ENCODE results near the gene TM2D3. TPM values are rescaled to one million over a fixed set of nuclear protein-coding genes. Genes with fewer than 3 reads are reported as not detected.

The TM2D3 gene
- total RNA-seq, 1 experiment from 2014 or later, result 35.2 TPM

DNA sequence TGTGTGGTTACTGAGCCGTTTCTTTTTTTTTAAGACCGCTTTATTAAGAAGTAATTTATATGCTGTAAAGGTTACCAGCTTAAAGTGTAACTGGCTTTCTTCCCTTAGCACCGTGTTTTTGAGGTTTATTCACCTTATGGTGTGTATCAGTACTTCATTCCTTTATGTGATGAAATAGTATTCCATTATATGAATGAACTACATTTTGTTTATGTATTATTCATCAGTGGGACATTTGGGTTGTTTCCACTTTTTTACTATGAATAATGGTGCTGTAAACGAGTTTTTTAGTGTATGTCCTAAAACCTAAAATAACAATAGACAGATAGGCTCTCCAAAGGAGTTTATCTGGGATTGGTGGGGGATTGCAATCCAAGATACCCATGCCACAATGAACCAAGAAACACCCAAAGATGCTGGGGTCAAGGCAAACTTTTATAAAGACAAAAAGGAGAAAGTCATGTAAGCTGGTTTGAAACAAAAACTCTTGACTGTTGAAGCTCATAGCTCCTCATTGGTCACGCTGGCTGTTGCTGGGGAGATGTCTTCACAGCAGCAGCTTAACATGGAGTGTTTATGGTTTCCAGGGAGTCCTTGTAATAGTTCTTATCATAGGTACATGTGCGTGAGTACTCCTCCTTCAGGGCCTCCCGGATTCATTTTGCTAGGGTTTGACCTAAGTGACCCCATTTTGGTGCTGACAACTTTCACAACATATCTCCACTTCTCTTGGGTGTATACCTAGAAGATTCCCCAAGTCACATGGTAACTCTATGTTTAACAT lies 16.0 kb downstream of the TM2D3 start:
- no peaks in the 10 kb centered on the region for H3K9me2 ChIP-seq (ENCODE audit: insufficient read depth)
- no peak overlapping the region for H3K4me2 ChIP-seq (ENCODE audit: low read length)
- H3K9me3 ChIP-seq (ENCODE audit: control insufficient read depth in 1 of 2, insufficient read depth in 1 of 2, low read depth in 1 of 2, low read length in 2 of 2), result no peaks in the 10 kb centered on the region
- peaks cover 0 to 7% of the 10 kb centered on the region in 2 experiments; a peak in 2 of 4 replicates for H3K4me1 ChIP-seq (ENCODE audit: control insufficient read depth in 1 of 2, insufficient read depth in 2 of 2, low read length in 2 of 2)
- no peak overlapping the region for H3K27ac ChIP-seq (ENCODE audit: low read depth, low read length)
- H4K20me1 ChIP-seq (ENCODE audit: insufficient read depth), result peaks cover 5% of the 10 kb centered on the region; the same call in 1 of the 2 replicates
- H2AFZ ChIP-seq (ENCODE audit: low read depth, low read length, poor library complexity, severe bottlenecking), result no peak overlapping the region
- H3K36me3 ChIP-seq (ENCODE audit: control insufficient read depth in 1 of 2, insufficient read depth in 2 of 2, low read length in 2 of 2), result peaks cover 2 to 14% of the 10 kb centered on the region in 2 experiments; a peak in 1 of 4 replicates
- H3K9ac ChIP-seq (ENCODE audit: low read length), result no peak overlapping the region
- CTCF ChIA-PET, result no interaction called here
- POLR2A ChIA-PET, result no interaction called here
- ATAC-seq (no peak), DNase-seq (ENCODE audit: low read depth, low spot score) (no peak)
- TF ChIP-seq EZH2phosphoT487 (IDR thresholded peaks at IDR 0.05; ENCODE audit: borderline replicate concordance) (no peak), TCF7L2 (IDR thresholded peaks at IDR 0.05; ENCODE audit: borderline replicate concordance, extremely low read depth, insufficient read depth, insufficient read length) (no peak), EGR1 (IDR thresholded peaks at IDR 0.05; ENCODE audit: low read depth) (no peak), RAD21 (IDR thresholded peaks at IDR 0.05; ENCODE audit: low read depth) (no peak)
- TF ChIP-seq, protein P1, sequence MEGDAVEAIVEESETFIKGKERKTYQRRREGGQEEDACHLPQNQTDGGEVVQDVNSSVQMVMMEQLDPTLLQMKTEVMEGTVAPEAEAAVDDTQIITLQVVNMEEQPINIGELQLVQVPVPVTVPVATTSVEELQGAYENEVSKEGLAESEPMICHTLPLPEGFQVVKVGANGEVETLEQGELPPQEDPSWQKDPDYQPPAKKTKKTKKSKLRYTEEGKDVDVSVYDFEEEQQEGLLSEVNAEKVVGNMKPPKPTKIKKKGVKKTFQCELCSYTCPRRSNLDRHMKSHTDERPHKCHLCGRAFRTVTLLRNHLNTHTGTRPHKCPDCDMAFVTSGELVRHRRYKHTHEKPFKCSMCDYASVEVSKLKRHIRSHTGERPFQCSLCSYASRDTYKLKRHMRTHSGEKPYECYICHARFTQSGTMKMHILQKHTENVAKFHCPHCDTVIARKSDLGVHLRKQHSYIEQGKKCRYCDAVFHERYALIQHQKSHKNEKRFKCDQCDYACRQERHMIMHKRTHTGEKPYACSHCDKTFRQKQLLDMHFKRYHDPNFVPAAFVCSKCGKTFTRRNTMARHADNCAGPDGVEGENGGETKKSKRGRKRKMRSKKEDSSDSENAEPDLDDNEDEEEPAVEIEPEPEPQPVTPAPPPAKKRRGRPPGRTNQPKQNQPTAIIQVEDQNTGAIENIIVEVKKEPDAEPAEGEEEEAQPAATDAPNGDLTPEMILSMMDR (IDR thresholded peaks at IDR 0.05 in 2 of 3, conservative IDR thresholded peaks at IDR 0.05 in 1 of 3; ENCODE audit: borderline replicate concordance in 1 of 3, insufficient read depth in 1 of 3, low read depth in 2 of 3, low read length in 2 of 3), result no peak
- TF ChIP-seq, protein P2, sequence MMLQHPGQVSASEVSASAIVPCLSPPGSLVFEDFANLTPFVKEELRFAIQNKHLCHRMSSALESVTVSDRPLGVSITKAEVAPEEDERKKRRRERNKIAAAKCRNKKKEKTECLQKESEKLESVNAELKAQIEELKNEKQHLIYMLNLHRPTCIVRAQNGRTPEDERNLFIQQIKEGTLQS (IDR thresholded peaks at IDR 0.05), result no peak
- TF ChIP-seq, protein P3, sequence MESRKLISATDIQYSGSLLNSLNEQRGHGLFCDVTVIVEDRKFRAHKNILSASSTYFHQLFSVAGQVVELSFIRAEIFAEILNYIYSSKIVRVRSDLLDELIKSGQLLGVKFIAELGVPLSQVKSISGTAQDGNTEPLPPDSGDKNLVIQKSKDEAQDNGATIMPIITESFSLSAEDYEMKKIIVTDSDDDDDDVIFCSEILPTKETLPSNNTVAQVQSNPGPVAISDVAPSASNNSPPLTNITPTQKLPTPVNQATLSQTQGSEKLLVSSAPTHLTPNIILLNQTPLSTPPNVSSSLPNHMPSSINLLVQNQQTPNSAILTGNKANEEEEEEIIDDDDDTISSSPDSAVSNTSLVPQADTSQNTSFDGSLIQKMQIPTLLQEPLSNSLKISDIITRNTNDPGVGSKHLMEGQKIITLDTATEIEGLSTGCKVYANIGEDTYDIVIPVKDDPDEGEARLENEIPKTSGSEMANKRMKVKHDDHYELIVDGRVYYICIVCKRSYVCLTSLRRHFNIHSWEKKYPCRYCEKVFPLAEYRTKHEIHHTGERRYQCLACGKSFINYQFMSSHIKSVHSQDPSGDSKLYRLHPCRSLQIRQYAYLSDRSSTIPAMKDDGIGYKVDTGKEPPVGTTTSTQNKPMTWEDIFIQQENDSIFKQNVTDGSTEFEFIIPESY (IDR thresholded peaks at IDR 0.05; ENCODE audit: extremely low read depth, insufficient replicate concordance, low read length), result no peak
- H3K27me3 ChIP-seq (ENCODE audit: insufficient read depth, low read length), result no peaks in the 10 kb centered on the region
- RAD21 ChIA-PET (ENCODE audit: low non-redundant PET in 1 of 2, low total read pairs in 2 of 2, uncharacterized antibody in 2 of 2, unreplicated experiment in 2 of 2), result no interaction called here
- no TSS peak for BruUV-seq (replicated peaks)
- intact Hi-C loops (cut with micrococcal nuclease), result no loop called here
- H3K79me2 ChIP-seq (ENCODE audit: insufficient read depth, low read length), result peaks cover 8% of the 10 kb centered on the region; the same call in 1 of the 2 replicates
- H3K4me3 ChIP-seq (replicated peaks in 1 of 2; ENCODE audit: low read depth in 1 of 2, low read length in 2 of 2), result no peak overlapping the region

Measured in HCT116 (cell line).